Upper lobe of left lung (tissue), 4 donors: Measurements from ENCODE around the gene PEX10.

Experiments used
- CTCF ChIP-seq, 6 experiments: fragments of 450-650 bp in 4 of 6; fragments of 200-600 bp in 2 of 6; sonication (generic) in 2 of 6; IDR thresholded peaks; one replicate each; pipeline ENCODE4 v1.5.1; 2016 to 2019; ENCODE audit warnings: antibody characterized with exemption in 6 of 6
- POLR2A ChIP-seq, 4 donors: fragments of 450-650 bp; IDR thresholded peaks; one replicate each; pipeline ENCODE4 v1.5.1; 2016 to 2017; ENCODE audit warnings: antibody characterized with exemption in 4 of 4, mild to moderate bottlenecking in 2 of 4

- no peak for TF ChIP-seq CTCF (IDR thresholded peaks at IDR 0.05)
- TF ChIP-seq POLR2A (IDR thresholded peaks at IDR 0.05), result no peak
Observed at GRCh38 chr1:2415801-2416208, 3.4 kb upstream of the PEX10 start.
